GM10248 (cell line): ENCODE results near the gene SUN3.

Source experiments
- CTCF ChIA-PET: fragments of 300-600 bp; sonication (Branson Sonifier 250); formaldehyde crosslinking; extraction: SDS; loops from one replicate; lab custom pipeline; 2021; ENCODE audit warnings: antibody characterized with exemption; lab: Yijun Ruan, JAX
- POLR2A ChIA-PET: fragments of 350-650 bp; sonication (Branson Sonifier 250); formaldehyde crosslinking; extraction: SDS; loops from one replicate; lab custom pipeline; 2020; ENCODE audit warnings: antibody characterized with exemption; lab: Yijun Ruan, JAX
- DNase-seq: peaks from one replicate; pipeline ENCODE4 v3.0.0; 2012; ENCODE audit errors: extremely low spot score
- TF ChIP-seq, protein P1 (sequence below): IDR thresholded peaks from 2 replicates; pipeline ENCODE4 v1.5.1; 2012; ENCODE audit warnings: mild to moderate bottlenecking, low read depth; ENCODE audit errors: extremely low read depth, missing control alignments, control extremely low read depth

Gene SUN3

DNA sequence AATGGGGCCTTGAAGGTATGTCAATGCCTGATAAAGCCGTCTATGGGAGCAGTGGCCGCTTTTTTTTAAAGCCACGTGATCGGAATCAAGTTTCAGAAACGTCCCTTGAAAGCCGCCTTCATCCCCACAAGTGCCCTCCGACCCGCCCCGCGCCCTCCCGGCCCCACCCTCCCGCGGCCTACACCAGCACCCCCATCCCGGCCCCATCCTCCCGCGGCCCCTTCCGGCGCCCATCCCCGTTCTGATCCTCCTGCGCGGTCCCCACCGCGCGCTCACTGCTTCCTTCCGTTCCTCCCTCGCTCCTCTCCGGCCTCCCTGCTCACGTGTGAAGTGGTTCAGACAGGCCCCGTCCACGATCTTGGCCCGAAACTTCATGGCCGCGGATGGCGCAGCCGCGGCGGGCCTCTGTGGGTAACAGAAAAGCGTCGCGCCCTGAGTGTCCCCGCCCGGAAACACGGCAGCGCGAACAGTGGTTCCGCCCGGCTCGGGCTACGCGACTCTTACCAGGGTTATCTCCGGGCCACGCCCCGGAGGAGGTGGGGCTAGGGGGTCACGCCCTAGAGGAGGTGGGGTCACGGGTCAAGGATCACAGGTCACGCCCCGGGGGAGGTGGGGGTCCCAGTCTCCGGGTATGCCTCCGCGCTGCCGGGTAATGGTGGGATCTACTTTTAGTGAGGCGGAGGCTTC lies 49.6 kb downstream of the SUN3 start, which contains the start of gene HUS1:
Gene HUS1, minus strand, starts transcription at position 471 of the 687 bp plus-strand sequence. Its CDS starts 96 bp downstream, at position 375.
- ChIA-PET POLR2A (interaction anchor here (1.1 kb wide), 1 partner anchor 11 kb away, joined by 3 read pairs; no protein-coding TSS in a partner anchor), CTCF (interaction anchor here (1.4 to 3.5 kb wide), 6 partner anchors 9 to 131 kb away, joined by 5 to 13 read pairs (median 8); no protein-coding TSS in a partner anchor)
- TF ChIP-seq, protein P1, sequence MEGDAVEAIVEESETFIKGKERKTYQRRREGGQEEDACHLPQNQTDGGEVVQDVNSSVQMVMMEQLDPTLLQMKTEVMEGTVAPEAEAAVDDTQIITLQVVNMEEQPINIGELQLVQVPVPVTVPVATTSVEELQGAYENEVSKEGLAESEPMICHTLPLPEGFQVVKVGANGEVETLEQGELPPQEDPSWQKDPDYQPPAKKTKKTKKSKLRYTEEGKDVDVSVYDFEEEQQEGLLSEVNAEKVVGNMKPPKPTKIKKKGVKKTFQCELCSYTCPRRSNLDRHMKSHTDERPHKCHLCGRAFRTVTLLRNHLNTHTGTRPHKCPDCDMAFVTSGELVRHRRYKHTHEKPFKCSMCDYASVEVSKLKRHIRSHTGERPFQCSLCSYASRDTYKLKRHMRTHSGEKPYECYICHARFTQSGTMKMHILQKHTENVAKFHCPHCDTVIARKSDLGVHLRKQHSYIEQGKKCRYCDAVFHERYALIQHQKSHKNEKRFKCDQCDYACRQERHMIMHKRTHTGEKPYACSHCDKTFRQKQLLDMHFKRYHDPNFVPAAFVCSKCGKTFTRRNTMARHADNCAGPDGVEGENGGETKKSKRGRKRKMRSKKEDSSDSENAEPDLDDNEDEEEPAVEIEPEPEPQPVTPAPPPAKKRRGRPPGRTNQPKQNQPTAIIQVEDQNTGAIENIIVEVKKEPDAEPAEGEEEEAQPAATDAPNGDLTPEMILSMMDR = no peak
- DNase-seq = peak; percentile 93

DNA sequence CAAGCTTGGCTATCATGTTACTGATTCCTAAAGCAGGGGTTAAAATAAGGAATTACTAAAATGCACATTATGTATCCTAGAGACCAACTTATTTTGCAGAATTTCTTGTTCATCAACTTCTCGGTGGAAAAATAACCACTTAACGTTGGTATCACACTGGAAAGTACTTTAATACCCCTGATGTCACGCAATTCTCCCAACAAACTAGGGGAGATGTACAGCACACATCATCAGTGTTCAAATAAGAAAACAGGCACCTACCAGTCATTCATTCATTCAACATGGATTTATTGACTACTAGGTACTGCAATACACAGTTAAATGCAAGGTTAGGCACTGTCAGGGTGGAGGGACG lies 50.1 kb downstream of the SUN3 start:
- CTCF ChIA-PET = interaction anchor here (1.4 to 3.5 kb wide), 8 partner anchors 10 to 134 kb away, joined by 4 to 13 read pairs (median 7); no protein-coding TSS in a partner anchor
- TF ChIP-seq, protein P1 = no peak
- POLR2A ChIA-PET = interaction anchor here (1.1 kb wide), 1 partner anchor 10 kb away, joined by 3 read pairs; no protein-coding TSS in a partner anchor
- no peak for DNase-seq

DNA sequence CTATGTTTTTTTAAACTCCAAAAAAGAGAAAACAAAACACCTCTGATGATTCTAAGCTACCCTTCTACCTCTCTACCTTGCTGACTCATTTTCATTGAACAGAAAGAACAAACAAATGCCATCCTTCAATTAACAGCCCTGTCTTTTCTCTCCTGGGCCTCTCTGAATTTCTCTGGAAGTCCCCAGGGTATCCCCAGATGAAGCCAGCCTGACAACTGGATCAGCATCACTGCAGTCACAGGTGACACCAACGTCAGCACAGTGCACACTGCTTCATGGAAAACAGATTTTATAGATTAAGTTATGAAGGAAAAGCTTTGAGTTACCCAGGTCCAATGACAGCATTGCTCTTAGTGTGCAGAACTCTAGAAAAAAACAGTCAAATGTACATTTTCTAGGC lies 55.2 kb downstream of the SUN3 start:
- POLR2A ChIA-PET = no interaction called here
- no peak for DNase-seq
- CTCF ChIA-PET = interaction anchor here (0.8 to 4.6 kb wide), 7 partner anchors 9 to 137 kb away, joined by 3 to 37 read pairs (median 7); no protein-coding TSS in a partner anchor
- TF ChIP-seq, protein P1 = no peak

DNA sequence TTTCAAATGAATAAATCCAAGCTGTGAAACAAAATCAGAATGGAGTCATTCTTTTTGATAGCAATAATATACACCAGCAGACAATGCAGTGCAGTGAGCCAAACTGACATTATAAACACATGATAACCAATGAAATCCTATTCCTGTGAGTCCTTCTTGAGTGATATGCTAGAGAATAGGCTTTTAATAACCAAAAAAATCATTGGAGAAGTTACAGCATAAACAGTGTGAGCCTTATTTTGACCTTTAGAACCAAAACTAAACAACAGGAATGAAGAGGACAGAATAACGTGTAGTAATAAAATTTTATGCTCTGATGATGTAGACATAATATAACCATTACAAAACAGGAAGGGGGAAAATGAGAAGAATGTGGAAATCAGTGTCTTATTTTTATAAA lies 58.1 kb downstream of the SUN3 start:
- POLR2A ChIA-PET = interaction anchor here (0.5 kb wide), 1 partner anchor 115 kb away, joined by 6 read pairs; no protein-coding TSS in a partner anchor
- CTCF ChIA-PET = interaction anchor here (1.6 to 9.3 kb wide), 3 partner anchors 14 to 26 kb away, joined by 4 to 126 read pairs (median 101); partner anchors contain the start of gene PKD1L1
- TF ChIP-seq, protein P1 = no peak
- no peak for DNase-seq

DNA sequence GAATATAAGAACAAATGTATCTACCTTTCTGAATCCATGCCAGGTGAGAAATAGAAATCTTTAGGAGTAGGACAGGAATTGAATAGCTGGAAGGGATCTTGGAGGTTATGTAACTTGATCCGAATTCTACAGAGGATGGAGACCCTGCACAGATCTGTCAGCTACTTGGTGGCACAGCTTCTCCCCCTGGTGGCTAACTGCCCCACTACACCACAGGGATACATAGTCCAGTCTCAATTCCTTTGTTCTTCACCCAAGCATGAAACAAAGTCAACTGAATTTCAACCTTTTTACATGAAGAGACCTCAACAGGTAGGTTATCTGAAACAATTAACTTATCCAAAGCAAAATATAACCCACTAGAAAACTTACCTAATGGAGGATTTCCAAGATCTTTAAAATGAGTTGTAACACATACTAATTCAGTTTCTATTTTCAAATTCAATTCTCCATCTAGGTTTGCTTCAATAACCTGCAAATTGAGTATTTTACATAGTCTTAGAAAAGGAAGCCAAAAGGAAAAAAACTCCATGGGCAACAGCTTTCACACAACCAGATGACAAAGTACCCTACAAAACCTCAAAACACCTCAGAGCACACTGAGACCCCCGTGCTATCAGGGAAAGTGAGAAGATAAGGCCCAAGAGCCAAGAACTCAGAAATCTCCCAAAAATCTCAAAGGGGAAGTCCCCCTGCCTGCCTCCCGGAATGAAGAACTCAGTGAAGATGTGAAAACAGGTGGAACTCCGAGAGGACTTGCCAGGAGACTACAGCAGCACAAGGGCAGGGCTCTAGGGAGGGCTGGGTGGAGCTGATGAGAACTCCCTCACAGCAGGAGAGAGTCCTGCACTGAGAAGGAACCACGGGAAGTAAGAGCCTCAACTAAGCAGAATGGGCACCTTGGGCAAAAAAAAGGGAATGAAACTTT lies 59.8 kb downstream of the SUN3 start:
- peak; percentile 73 for DNase-seq
- POLR2A ChIA-PET = interaction anchor here (0.9 kb wide), 1 partner anchor 10 kb away, joined by 3 read pairs; the partner anchor contains the start of gene HUS1
- TF ChIP-seq, protein P1 = peak; percentile 79
- CTCF ChIA-PET = interaction anchor here (0.6 to 9.3 kb wide), 18 partner anchors 9 to 141 kb away, joined by 3 to 126 read pairs (median 6); partner anchors contain the start of genes PKD1L1 and UPP1

DNA sequence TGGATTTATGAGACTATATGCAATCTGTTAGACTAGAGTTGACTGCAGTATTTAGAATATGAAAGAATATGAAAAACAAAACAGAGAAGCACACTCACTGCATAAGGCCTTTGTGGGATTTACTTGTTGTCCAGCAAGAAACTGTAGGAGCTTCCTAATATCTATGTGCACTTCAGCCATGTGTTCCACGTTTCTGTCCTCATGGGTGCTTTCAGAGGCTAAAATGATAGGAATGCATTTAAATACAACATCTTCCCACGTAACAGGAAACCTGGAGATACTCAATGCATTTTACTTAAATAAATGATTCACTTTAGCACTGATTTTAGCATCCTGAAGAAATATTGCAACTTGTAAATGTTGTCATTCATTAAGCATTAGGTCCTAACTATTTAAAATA lies 61.2 kb downstream of the SUN3 start:
- ChIA-PET POLR2A (interaction anchor here (0.7 kb wide), 1 partner anchor 23 kb away, joined by 5 read pairs; no protein-coding TSS in a partner anchor), CTCF (interaction anchor here (0.8 to 9.3 kb wide), 5 partner anchors 17 to 142 kb away, joined by 3 to 126 read pairs (median 23); partner anchors contain the start of gene PKD1L1)
- no peak for DNase-seq
- TF ChIP-seq, protein P1 = no peak
